GM19324 (cell line): Measurements from ENCODE around the gene TKT.

ENCODE experiments used
- ATAC-seq: cut with Tn5 transposase; IDR thresholded peaks from one replicate; pipeline ENCODE4 v1.9.1; 2021; ENCODE audit warnings: mild to moderate bottlenecking, moderate library complexity; ENCODE audit not compliant: unreplicated experiment, low FRiP score

Gene TKT

DNA sequence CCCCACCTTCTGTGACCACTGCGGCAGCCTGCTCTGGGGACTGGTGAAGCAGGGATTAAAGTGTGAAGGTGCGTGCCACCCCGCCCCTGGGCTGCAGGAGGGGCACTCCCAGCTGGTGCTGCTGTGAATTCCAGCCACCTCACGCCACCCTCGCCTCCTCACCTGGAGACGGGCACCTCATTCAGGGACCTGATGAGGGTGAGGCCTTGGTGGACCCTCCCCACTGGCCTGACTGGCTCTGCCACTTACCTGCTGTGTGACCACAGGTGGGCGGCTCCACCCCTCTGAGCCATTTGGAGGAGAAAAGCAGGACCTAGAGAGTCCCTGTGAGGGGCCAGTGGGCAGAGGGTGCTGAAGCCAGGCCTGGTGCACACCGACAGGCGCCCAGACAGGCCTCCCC lies 72.3 kb downstream of the TKT start:
- no peak for ATAC-seq

- no peak for ATAC-seq
These were observed 73.0 kb downstream of the TKT start for GRCh38 chr3:53182764-53183355.

GRCh38 chr3:53181528-53181927 lies 74.3 kb downstream of the TKT start:
- no peak for ATAC-seq

- ATAC-seq = no peak
These were observed 74.8 kb downstream of the TKT start for GRCh38 chr3:53181024-53181371.

- ATAC-seq = peak; percentile 85
These were observed 75.4 kb downstream of the TKT start for GRCh38 chr3:53180305-53181023.

DNA sequence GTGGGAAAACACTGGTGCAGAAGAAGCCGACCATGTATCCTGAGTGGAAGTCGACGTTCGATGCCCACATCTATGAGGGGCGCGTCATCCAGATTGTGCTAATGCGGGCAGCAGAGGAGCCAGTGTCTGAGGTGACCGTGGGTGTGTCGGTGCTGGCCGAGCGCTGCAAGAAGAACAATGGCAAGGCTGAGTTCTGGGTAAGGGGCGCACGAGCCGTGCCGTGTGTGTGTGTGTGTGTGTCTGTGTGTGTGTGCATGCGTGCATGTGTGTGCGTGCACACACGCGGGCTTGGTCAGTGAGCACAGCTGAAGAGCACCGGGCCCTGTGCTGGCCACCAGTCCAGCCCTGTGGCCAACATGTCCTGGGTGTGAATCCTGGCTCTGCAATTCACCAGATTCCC lies 76.2 kb downstream of the TKT start:
- no peak for ATAC-seq

DNA sequence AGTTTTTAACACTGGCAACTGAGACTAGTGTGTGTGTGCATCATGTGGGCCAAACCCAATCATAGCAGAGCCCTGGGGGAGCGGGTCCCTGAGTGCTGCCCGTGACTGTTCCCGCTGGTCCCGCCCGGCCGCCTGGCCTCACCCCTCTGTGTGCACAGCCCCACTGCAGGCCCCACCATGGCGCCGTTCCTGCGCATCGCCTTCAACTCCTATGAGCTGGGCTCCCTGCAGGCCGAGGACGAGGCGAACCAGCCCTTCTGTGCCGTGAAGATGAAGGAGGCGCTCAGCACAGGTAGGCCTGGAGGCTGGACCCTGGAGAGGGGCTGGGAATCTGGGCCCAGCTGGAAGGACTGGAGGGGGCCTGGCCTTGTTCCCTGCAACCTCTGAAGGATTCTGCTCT lies 77.6 kb downstream of the TKT start:
- ATAC-seq = no peak

DNA sequence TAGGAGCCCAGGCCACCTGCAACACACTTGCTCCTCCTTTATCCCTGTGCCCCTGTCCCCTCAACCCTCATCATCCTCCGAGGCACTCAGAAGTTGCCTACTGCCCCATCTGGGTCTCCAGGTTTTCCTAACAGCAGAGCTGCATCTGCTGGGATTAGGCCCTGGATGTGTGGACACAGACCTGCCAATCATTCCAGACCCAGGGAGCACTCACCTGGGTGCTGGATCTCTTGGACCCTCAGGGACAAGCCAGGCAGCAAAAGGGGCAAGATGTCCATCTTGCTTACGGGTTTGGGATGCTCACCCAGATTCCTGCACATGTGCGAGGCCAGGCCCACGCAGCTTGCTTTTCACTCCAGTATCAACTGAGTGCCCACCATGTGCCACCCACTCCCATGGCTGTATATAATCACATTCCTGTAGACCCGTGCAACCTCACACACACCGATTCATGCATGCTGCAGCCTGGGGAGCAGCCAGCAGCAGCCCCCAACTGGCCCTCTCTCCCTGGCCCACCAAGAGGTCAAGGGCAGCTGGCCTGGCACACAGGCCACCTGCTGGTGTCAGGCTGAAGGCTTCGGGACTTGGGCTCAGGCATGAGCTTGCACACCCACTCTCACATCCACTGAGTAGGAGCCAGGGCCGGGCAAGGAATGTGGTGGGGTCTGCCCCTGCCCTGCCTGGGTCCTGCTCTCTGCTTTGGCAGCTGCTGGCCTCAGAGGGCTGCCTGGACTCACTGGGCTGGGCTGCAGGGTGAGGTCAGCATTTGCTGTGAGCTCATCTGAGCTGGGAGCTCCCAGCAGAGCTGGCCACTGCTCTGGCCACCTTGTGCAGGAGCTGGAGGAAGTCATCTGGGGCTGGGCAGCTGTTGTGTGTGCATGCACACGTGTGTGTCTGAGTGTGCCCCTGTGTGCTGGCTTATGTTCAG lies 79.9 kb downstream of the TKT start:
- no peak for ATAC-seq
